ENCODE measurements around the gene GALNT10.

DNA sequence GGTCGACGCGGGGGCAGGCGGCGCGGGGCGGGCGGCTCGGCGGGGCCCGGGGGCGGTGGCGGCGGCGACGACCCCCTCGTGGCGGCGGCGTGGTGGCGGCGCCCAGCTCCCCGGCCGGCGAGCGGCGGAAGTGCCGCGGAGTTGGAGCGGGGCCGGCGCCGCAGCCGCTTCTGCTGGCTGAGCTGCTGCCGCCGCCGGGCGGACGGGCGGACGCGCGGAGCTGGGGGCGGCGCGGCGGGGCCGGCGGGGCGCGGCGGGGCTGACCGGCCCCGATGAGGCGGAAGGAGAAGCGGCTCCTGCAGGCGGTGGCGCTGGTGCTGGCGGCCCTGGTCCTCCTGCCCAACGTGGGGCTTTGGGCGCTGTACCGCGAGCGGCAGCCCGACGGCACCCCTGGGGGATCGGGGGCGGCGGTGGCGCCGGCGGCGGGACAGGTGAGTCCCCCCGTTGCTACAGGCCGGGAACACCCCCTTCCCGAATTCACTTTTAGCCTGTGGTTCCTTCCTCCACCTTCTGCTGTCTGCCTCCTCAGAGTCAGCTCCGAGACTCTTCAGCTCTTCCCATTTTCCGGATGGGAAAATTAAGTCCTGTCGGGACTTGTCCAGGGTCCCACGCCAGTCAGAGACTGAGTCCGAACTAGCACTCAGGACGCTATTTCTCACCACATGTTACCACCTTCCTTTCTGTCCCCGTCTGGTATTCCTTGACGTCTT lies at the start of gene GALNT10:
- no peak for TF ChIP-seq GATA2 (IDR thresholded peaks at IDR 0.05; ENCODE audit: low read depth, low read length)
- no peak for TF ChIP-seq GATA3 (IDR thresholded peaks at IDR 0.05; ENCODE audit: low read depth, low read length)
